Heart left ventricle (tissue), 16 donors: ENCODE data around the gene TRPM8. TPM values are rescaled to one million over a fixed set of nuclear protein-coding genes. Genes with fewer than 3 reads are reported as not detected.

Experiments used
- ATAC-seq, 4 donors: fragments of 200-7000 bp; cut with Tn5 transposase; one replicate each; pipeline ENCODE4 v1.9.1; 2020 to 2022; ENCODE audit warnings: moderate library complexity in 4 of 4, mild to moderate bottlenecking in 3 of 4, moderate number of reproducible peaks in 1 of 4
- DNase-seq, 5 donors: peaks; one replicate each; pipeline ENCODE4 v3.0.0-alpha.2; 2020
- H3K27ac ChIP-seq, 12 donors: fragments of 200-600 bp; sonication (generic) in 4 of 12; one replicate each; pipeline versions ENCODE4 v1.5.0 to v1.8.0; 2016 to 2022; ENCODE audit warnings: mild to moderate bottlenecking in 2 of 12
- H3K27me3 ChIP-seq, 9 donors: fragments of 200-600 bp; sonication (generic) in 2 of 9; one replicate each; pipeline versions ENCODE4 v1.5.1 to v1.8.0; 2016 to 2022; ENCODE audit warnings: mild to moderate bottlenecking in 3 of 9
- H3K36me3 ChIP-seq, 9 donors: fragments of 200-600 bp; sonication (generic) in 2 of 9; one replicate each; pipeline versions ENCODE4 v1.5.0 to v1.8.0; 2018 to 2022; ENCODE audit warnings: mild to moderate bottlenecking in 2 of 9
- H3K4me1 ChIP-seq, 12 donors: fragments of 200-600 bp; sonication (generic) in 4 of 12; one replicate each; pipeline versions ENCODE4 v1.5.0 to v1.8.0; 2016 to 2022; ENCODE audit warnings: mild to moderate bottlenecking in 3 of 12
- H3K4me3 ChIP-seq, 12 donors: fragments of 200-600 bp; sonication (generic) in 4 of 12; one replicate each; pipeline versions ENCODE4 v1.5.0 to v1.8.0; 2017 to 2022; ENCODE audit warnings: mild to moderate bottlenecking in 9 of 12, moderate library complexity in 4 of 12
- H3K9me3 ChIP-seq, 12 donors: fragments of 200-600 bp; sonication (generic) in 4 of 12; one replicate each; pipeline versions ENCODE4 v1.5.0 to v1.8.0; 2016 to 2022; ENCODE audit warnings: mild to moderate bottlenecking in 1 of 12
- POLR2A ChIP-seq, 2 donors: fragments of 450-650 bp; IDR thresholded peaks; one replicate each; pipeline ENCODE4 v1.6.1; 2017; ENCODE audit warnings: antibody characterized with exemption in 2 of 2, mild to moderate bottlenecking in 2 of 2, moderate library complexity in 2 of 2
- WGBS, 4 donors: extraction: QIAGEN DNeasy Blood & Tissue Kit in 2 of 4; methylation state at CpG; one replicate each; pipeline versions ENCODE4 v1.1.5 to v1.1.7; 2013 to 2018; 5-methylcytosine and 5-hydroxymethylcytosine counted together
- intact Hi-C, 10 donors: fragments of 100-400 bp; cut with DNase I; formaldehyde crosslinking; loops; one replicate each; pipeline versions ENCODE4 v1.11.1 to v1.14.2; 2022
- polyA plus RNA-seq, 2 donors: library from polyadenylated mRNA; stranded (reverse); fragments of 200-250 nt; gene quantifications; one replicate each; pipeline ENCODE4 v1.2.3, GENCODE V29; 2013
- total RNA-seq, 9 donors: library from RNA; depleted of rRNA in 2 of 9; stranded (reverse); fragments of >200 nt in 2 of 9; fragmentation: NEBNext Ultra II Directional in 3 of 9; extraction: Animal tissue kit (Norgen Biotek cat#: 25700) in 3 of 9; gene quantifications; one replicate each; pipeline versions ENCODE4 v1.1.0 to v1.2.4, GENCODE V29; 2016 to 2023
- TF ChIP-seq, protein P1 (sequence below), 12 donors: fragments of 200-600 bp; sonication (generic) in 4 of 12; IDR thresholded peaks; one replicate each; pipeline versions ENCODE4 v1.5.0 to v1.8.0; 2018 to 2022; ENCODE audit warnings: antibody characterized with exemption in 12 of 12, mild to moderate bottlenecking in 5 of 12
- donor health status: ischemic (EF 13 %, LVEDD 7.1; RV severe dilation, severe dysfunction).
- donor health status: healthy with polysubstance abuse.
- donor health status: DM: no; HTN: yes; CAD: no.
- donor health status: DM: no; HTN: no; CAD: no.
- donor health status: ischemic (EF 25% LVEDD 6.9; RV normal size, moderate dysfunction).
- donor health status: ischemic (EF 25% LVEDD 5.7; RV mildly dilated, moderate dysfunction).
- donor health status: healthy.
- donor health status: DM: yes; HTN: yes; CAD: no.
- donor health status: ischemic (EF 35%, LVEDD 5.7; RV mildly dilated, moderate dysfunction).
- donor health status: nonischemic (EF 11% LVEDD 7.7; RV severe dilation, severe dysfunction).
- donor health status: DM: yes; HTN: yes; CAD: no.
- donor health status: PGD.
- donor health status: ischemic (EF 29% LVEDD 5.4; RV normal size, mild dysfunction).
- donor health status: nonischemic (EF 23%, LVEDD 6.1; RV moderate dilation, normal function).

The TRPM8 gene
- total and polyA plus RNA-seq, 11 donors = 0.19 to 0.25 TPM; not detected in 9

DNA sequence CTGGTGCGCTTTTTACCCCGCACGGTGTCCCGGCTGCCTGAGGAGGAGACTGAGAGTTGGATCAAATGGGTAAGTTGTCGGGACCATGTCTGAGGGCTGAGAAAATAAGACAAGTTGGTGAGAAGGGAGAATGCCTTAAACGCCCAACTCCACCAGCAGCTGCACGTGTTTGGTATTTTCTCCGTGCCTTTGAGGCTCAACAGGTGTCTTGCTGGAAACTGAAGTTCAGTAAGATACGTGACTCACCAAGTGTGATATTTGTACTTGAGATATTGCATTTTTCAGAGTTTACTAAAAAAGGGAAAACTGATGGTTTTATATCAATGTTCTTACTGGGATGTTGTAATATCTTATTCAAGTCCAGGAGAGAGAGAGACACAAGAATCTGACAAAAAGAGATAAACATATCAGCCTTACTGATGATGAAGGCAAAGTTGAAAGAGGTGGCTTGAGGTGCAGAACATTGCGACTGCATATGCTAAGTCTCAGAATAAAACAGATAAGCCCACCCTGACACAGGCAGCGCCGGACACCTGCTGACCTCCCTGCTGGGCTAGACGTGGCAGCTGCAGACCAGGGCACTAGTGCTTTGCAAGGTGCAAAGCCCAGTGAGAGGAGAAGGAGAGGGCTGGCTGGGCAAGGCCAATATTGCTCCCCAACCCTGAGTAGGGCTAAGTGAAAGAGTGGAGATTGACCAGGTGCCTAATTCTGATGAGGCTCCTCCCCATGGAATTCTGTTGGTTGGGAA is 33.1 kb downstream of the TRPM8 start:
- no peaks in the 10 kb centered on the region for H3K36me3 ChIP-seq
- H3K9me3 ChIP-seq = peaks cover 0 to 3% (median 0%) of the 10 kb centered on the region in 12 donors
- TF ChIP-seq, protein P1, sequence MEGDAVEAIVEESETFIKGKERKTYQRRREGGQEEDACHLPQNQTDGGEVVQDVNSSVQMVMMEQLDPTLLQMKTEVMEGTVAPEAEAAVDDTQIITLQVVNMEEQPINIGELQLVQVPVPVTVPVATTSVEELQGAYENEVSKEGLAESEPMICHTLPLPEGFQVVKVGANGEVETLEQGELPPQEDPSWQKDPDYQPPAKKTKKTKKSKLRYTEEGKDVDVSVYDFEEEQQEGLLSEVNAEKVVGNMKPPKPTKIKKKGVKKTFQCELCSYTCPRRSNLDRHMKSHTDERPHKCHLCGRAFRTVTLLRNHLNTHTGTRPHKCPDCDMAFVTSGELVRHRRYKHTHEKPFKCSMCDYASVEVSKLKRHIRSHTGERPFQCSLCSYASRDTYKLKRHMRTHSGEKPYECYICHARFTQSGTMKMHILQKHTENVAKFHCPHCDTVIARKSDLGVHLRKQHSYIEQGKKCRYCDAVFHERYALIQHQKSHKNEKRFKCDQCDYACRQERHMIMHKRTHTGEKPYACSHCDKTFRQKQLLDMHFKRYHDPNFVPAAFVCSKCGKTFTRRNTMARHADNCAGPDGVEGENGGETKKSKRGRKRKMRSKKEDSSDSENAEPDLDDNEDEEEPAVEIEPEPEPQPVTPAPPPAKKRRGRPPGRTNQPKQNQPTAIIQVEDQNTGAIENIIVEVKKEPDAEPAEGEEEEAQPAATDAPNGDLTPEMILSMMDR (IDR thresholded peaks at IDR 0.05) = no peak
- no peak for TF ChIP-seq POLR2A (IDR thresholded peaks at IDR 0.05)
- no peak overlapping the region for H3K4me3 ChIP-seq
- H3K27ac ChIP-seq = no peak overlapping the region
- H3K4me1 ChIP-seq = no peaks in the 10 kb centered on the region
- intact Hi-C loops = no loop called here
- whole genome bisulfite sequencing, 4 donors = 75 to 85% (median 79%) methylated on average over 13 of the region's 13 CpGs
- ATAC-seq (no peak), DNase-seq (no peak)
- peaks cover 0 to 20% (median 4%) of the 10 kb centered on the region in 9 donors for H3K27me3 ChIP-seq

DNA sequence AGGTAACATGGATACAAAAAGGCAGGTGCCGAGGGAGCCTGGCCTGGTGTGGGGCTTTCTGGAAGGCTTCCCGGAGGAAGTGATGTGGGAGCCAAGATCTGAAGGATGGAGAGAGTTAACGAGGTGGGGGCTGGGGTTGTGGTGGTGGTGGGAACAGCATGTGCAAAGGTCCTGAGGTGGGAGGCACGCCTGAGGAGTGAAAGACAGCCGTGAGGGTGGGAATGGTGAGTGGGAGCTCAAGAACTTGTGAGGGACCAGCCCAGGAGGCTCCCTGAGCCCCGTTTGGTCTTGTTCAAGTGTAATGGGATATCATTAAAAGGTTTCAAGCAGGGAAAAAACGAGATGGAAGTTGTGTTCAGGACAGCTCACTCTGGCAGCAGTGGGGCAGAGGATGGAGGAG is 35.2 kb downstream of the TRPM8 start:
- H3K9me3 ChIP-seq = no peaks in the 10 kb centered on the region
- 63 to 69% (median 66%) methylated on average over 7 of the region's 7 CpGs for WGBS, 4 donors
- ATAC-seq (no peak), DNase-seq (no peak)
- H3K4me3 ChIP-seq = no peak overlapping the region
- H3K4me1 ChIP-seq = no peaks in the 10 kb centered on the region
- H3K27me3 ChIP-seq = peaks cover 0 to 26% (median 0%) of the 10 kb centered on the region in 9 donors
- no peak overlapping the region for H3K27ac ChIP-seq
- H3K36me3 ChIP-seq = no peaks in the 10 kb centered on the region
- intact Hi-C loops = no loop called here
- TF ChIP-seq POLR2A (IDR thresholded peaks at IDR 0.05) = no peak

DNA sequence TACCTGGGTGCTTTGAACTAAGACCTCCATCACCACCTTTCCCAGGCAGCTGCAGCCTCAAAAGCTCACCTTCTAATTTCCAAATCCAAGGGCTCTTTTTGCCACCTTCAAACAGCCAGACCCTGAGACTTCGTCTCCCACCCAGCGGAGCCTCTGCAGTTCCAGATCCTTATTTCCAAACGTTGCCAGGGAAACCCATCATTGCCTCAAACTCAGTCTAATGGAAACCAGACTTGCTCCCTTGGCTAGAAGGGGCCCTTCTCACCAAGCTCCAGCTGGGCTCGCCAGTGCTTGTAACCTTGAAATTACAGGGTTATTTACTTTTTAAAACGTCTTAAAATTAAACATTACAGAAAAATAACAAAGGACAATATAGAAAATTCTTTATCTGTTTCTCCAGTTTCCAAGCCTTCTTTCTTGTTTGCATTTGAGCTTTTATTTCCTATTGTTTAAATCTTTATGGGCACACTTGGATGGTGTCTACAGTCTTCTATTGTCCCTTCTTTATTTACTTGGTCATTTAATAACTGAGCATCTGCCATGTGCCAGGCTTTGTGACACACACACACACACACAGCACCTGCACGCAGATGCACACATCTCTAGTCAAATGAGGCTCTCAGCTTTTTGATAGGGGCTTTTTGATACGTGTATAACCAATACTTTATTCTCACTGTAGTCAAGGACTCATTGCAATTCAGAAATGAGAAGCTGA is 36.1 kb downstream of the TRPM8 start:
- intact Hi-C loops = no loop called here
- no peaks in the 10 kb centered on the region for H3K9me3 ChIP-seq
- DNase-seq (no peak), ATAC-seq (no peak)
- TF ChIP-seq POLR2A (IDR thresholded peaks at IDR 0.05) = no peak
- TF ChIP-seq, protein P1 (IDR thresholded peaks at IDR 0.05) = no peak
- H3K4me1 ChIP-seq = no peaks in the 10 kb centered on the region
- H3K36me3 ChIP-seq = no peaks in the 10 kb centered on the region
- peaks cover 0 to 26% (median 0%) of the 10 kb centered on the region in 9 donors for H3K27me3 ChIP-seq
- WGBS, 4 donors = 57 to 65% (median 62%) methylated on average over 7 of the region's 7 CpGs
- no peak overlapping the region for H3K4me3 ChIP-seq
- no peak overlapping the region for H3K27ac ChIP-seq

DNA sequence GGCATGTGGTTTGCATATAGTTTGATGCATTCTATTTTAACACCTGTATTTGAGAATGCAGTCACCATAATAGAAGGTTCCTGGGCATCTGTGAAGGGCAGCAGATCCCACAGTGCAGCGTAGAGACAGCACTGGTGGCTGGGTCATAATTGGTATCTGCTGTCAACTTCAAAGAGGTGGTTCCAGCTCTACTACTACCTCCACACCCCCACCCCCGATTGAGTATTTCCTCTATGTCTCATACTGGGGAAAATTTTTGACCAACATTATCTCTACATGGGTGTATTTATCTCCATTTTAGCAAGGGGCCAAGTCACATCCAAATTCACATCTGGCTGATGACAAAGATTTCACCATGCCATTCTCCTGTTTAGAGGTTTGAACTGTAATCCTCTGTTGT is 43.0 kb downstream of the TRPM8 start:
- Histone ChIP-seq H3K9me3 (no peaks in the 10 kb centered on the region), H3K27ac (no peak overlapping the region), H3K4me3 (no peak overlapping the region), H3K4me1 (no peaks in the 10 kb centered on the region), H3K27me3 (peaks cover 0 to 6% (median 0%) of the 10 kb centered on the region in 9 donors), H3K36me3 (no peaks in the 10 kb centered on the region)
- intact Hi-C loops = no loop called here
- ATAC-seq (no peak), DNase-seq (no peak)
- whole genome bisulfite sequencing, 4 donors = 72 to 86% (median 79%) methylated on average over 2 of the region's 2 CpGs
- TF ChIP-seq, protein P1 (IDR thresholded peaks at IDR 0.05) = no peak
- no peak for TF ChIP-seq POLR2A (IDR thresholded peaks at IDR 0.05)
